ENCODE data around the gene SPAG6. TPM values are rescaled to one million over a fixed set of nuclear protein-coding genes. Genes with fewer than 3 reads are reported as not detected.

SPAG6 gene
- total and polyA plus RNA-seq, 4 donors = 0.23 TPM; not detected in 3

GRCh38 chr10:22366771-22367170 is 21.5 kb downstream of the SPAG6 start (continued):
- TF ChIP-seq GABPA (IDR thresholded peaks at IDR 0.05 in 1 of 2, conservative IDR thresholded peaks at IDR 0.05 in 1 of 2) (no peak), RXRA (IDR thresholded peaks at IDR 0.05) (no peak), NR2F2 (IDR thresholded peaks at IDR 0.05) (no peak), FOXA1 (IDR thresholded peaks at IDR 0.05) (no peak), SP1 (IDR thresholded peaks at IDR 0.05) (no peak)

GRCh38 chr10:22367471-22367870 is 22.2 kb downstream of the SPAG6 start:
- 88% methylated on average over 1 of the region's 1 CpG for WGBS
- TF ChIP-seq, protein P1, sequence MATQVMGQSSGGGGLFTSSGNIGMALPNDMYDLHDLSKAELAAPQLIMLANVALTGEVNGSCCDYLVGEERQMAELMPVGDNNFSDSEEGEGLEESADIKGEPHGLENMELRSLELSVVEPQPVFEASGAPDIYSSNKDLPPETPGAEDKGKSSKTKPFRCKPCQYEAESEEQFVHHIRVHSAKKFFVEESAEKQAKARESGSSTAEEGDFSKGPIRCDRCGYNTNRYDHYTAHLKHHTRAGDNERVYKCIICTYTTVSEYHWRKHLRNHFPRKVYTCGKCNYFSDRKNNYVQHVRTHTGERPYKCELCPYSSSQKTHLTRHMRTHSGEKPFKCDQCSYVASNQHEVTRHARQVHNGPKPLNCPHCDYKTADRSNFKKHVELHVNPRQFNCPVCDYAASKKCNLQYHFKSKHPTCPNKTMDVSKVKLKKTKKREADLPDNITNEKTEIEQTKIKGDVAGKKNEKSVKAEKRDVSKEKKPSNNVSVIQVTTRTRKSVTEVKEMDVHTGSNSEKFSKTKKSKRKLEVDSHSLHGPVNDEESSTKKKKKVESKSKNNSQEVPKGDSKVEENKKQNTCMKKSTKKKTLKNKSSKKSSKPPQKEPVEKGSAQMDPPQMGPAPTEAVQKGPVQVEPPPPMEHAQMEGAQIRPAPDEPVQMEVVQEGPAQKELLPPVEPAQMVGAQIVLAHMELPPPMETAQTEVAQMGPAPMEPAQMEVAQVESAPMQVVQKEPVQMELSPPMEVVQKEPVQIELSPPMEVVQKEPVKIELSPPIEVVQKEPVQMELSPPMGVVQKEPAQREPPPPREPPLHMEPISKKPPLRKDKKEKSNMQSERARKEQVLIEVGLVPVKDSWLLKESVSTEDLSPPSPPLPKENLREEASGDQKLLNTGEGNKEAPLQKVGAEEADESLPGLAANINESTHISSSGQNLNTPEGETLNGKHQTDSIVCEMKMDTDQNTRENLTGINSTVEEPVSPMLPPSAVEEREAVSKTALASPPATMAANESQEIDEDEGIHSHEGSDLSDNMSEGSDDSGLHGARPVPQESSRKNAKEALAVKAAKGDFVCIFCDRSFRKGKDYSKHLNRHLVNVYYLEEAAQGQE (IDR thresholded peaks at IDR 0.05) = no peak
- TF ChIP-seq FOXA2 (IDR thresholded peaks at IDR 0.05) (no peak), TAF1 (conservative IDR thresholded peaks at IDR 0.05) (no peak), JUND (IDR thresholded peaks at IDR 0.05) (no peak), RXRA (IDR thresholded peaks at IDR 0.05) (no peak), MAX (IDR thresholded peaks at IDR 0.05) (no peak)
- TF ChIP-seq, protein P2, sequence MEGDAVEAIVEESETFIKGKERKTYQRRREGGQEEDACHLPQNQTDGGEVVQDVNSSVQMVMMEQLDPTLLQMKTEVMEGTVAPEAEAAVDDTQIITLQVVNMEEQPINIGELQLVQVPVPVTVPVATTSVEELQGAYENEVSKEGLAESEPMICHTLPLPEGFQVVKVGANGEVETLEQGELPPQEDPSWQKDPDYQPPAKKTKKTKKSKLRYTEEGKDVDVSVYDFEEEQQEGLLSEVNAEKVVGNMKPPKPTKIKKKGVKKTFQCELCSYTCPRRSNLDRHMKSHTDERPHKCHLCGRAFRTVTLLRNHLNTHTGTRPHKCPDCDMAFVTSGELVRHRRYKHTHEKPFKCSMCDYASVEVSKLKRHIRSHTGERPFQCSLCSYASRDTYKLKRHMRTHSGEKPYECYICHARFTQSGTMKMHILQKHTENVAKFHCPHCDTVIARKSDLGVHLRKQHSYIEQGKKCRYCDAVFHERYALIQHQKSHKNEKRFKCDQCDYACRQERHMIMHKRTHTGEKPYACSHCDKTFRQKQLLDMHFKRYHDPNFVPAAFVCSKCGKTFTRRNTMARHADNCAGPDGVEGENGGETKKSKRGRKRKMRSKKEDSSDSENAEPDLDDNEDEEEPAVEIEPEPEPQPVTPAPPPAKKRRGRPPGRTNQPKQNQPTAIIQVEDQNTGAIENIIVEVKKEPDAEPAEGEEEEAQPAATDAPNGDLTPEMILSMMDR (IDR thresholded peaks at IDR 0.05; ENCODE audit: low read depth, low read length, missing input control) = no peak
- H3K27me3 ChIP-seq (ENCODE audit: control insufficient read depth in 4 of 4, insufficient read depth in 4 of 4, low read length in 3 of 4) = peaks cover 0 to 2% (median 0%) of the 10 kb centered on the region in 4 donors
- no peak overlapping the region for H3K27ac ChIP-seq (ENCODE audit: low read depth in 1 of 2, low read length in 2 of 2)
- no peaks in the 10 kb centered on the region for H3K4me1 ChIP-seq (ENCODE audit: control insufficient read depth in 4 of 4, insufficient read depth in 4 of 4, low read length in 3 of 4)
- H3K36me3 ChIP-seq (ENCODE audit: control insufficient read depth in 4 of 4, insufficient read depth in 3 of 4, low read depth in 1 of 4, low read length in 3 of 4) = no peaks in the 10 kb centered on the region
- H3K9me3 ChIP-seq (ENCODE audit: control insufficient read depth in 4 of 4, low read length in 3 of 4) = no peaks in the 10 kb centered on the region
- no peak for DNase-seq (ENCODE audit: low spot score)
- H3K9ac ChIP-seq (ENCODE audit: low read depth in 1 of 2, low read length in 2 of 2) = no peak overlapping the region
- H3K4me3 ChIP-seq (ENCODE audit: low read depth in 1 of 3, low read length in 3 of 3) = no peak overlapping the region

GRCh38 chr10:22368402-22368801 is 23.1 kb downstream of the SPAG6 start:
- Histone ChIP-seq H3K36me3 (ENCODE audit: control insufficient read depth in 4 of 4, insufficient read depth in 3 of 4, low read depth in 1 of 4, low read length in 3 of 4) (no peaks in the 10 kb centered on the region), H3K9me3 (ENCODE audit: control insufficient read depth in 4 of 4, low read length in 3 of 4) (no peaks in the 10 kb centered on the region), H3K4me1 (ENCODE audit: control insufficient read depth in 4 of 4, insufficient read depth in 4 of 4, low read length in 3 of 4) (no peaks in the 10 kb centered on the region), H3K4me3 (ENCODE audit: low read depth in 1 of 3, low read length in 3 of 3) (no peak overlapping the region), H3K27me3 (ENCODE audit: control insufficient read depth in 4 of 4, insufficient read depth in 4 of 4, low read length in 3 of 4) (peaks cover 0 to 2% (median 0%) of the 10 kb centered on the region in 4 donors), H3K27ac (ENCODE audit: low read depth in 1 of 2, low read length in 2 of 2) (no peak overlapping the region), H3K9ac (ENCODE audit: low read depth in 1 of 2, low read length in 2 of 2) (no peak overlapping the region)
- no peak for TF ChIP-seq SP1 (IDR thresholded peaks at IDR 0.05)
- TF ChIP-seq YY1 (IDR thresholded peaks at IDR 0.05) = no peak
- TF ChIP-seq MAX (IDR thresholded peaks at IDR 0.05) = no peak
- no peak for TF ChIP-seq NR2F2 (IDR thresholded peaks at IDR 0.05)
- TF ChIP-seq TAF1 (conservative IDR thresholded peaks at IDR 0.05) = no peak
- TF ChIP-seq ATF3 (IDR thresholded peaks at IDR 0.05) = no peak
- TF ChIP-seq HNF4A (conservative IDR thresholded peaks at IDR 0.05) = no peak
- no peak for TF ChIP-seq FOXA1 (IDR thresholded peaks at IDR 0.05)
- TF ChIP-seq, protein P2 (IDR thresholded peaks at IDR 0.05; ENCODE audit: low read depth, low read length, missing input control) = no peak
- no peak for TF ChIP-seq GABPA (IDR thresholded peaks at IDR 0.05 in 1 of 2, conservative IDR thresholded peaks at IDR 0.05 in 1 of 2)
- DNase-seq (ENCODE audit: low spot score) = no peak
- 87% methylated on average over 4 of the region's 4 CpGs for WGBS

Data from liver (tissue), 9 donors.